Trophoblast cell (in vitro differentiated cells and primary cell): ENCODE data around the gene CGN.

Experiments used
- DNase-seq, 2 donors: peaks; one replicate each; pipeline ENCODE4 v3.0.0-alpha.2; 2016
- H2AFZ ChIP-seq: 2 replicates; pipeline ENCODE4 v1.6.1; 2013; ENCODE audit warnings: low read length, moderate library complexity, mild to moderate bottlenecking; ENCODE audit not compliant: insufficient read depth, poor library complexity
- H2AK5ac ChIP-seq: 2 replicates; pipeline ENCODE4 v1.6.1; 2013; ENCODE audit warnings: mild to moderate bottlenecking, low read length
- H2BK120ac ChIP-seq: 2 replicates; pipeline ENCODE4 v1.6.1; 2013; ENCODE audit warnings: low read length, mild to moderate bottlenecking, moderate library complexity; ENCODE audit not compliant: insufficient read depth, poor library complexity
- H2BK12ac ChIP-seq: 2 replicates; pipeline ENCODE4 v1.6.1; 2013; ENCODE audit warnings: mild to moderate bottlenecking, low read length, moderate library complexity
- H2BK5ac ChIP-seq: 2 replicates; pipeline ENCODE4 v1.6.1; 2013; ENCODE audit warnings: low read length, low read depth, moderate library complexity, mild to moderate bottlenecking; ENCODE audit not compliant: poor library complexity
- H3K14ac ChIP-seq: 2 replicates; pipeline ENCODE4 v1.6.1; 2013; ENCODE audit warnings: mild to moderate bottlenecking, low read length
- H3K18ac ChIP-seq: 2 replicates; pipeline ENCODE4 v1.6.1; 2013; ENCODE audit warnings: mild to moderate bottlenecking, low read length
- H3K23ac ChIP-seq: 2 replicates; pipeline ENCODE4 v1.6.1; 2013; ENCODE audit warnings: low read length
- H3K27ac ChIP-seq: 2 replicates; pipeline ENCODE4 v1.5.1; 2013; ENCODE audit warnings: low read depth, mild to moderate bottlenecking, inconsistent platforms, low read length, moderate library complexity
- H3K27me3 ChIP-seq: 2 replicates; pipeline ENCODE4 v1.6.1; 2013; ENCODE audit warnings: inconsistent platforms, mild to moderate bottlenecking, low read length, moderate library complexity; ENCODE audit not compliant: insufficient read depth
- H3K36me3 ChIP-seq, 2 experiments: 1 replicate in 1 of 2; 2 replicates in 1 of 2; pipeline ENCODE4 v1.6.1; 2013; ENCODE audit warnings: low read length in 2 of 2, mild to moderate bottlenecking in 2 of 2, moderate library complexity in 1 of 2; ENCODE audit not compliant: insufficient read depth in 2 of 2, control insufficient read depth in 1 of 2
- H3K4ac ChIP-seq: 2 replicates; pipeline ENCODE4 v1.6.1; 2013; ENCODE audit warnings: low read depth, mild to moderate bottlenecking, low read length, moderate library complexity
- H3K4me1 ChIP-seq, 2 experiments: 1 replicate in 1 of 2; 2 replicates in 1 of 2; pipeline ENCODE4 v1.6.1; 2013; ENCODE audit warnings: low read length in 2 of 2, mild to moderate bottlenecking in 2 of 2, moderate library complexity in 1 of 2; ENCODE audit not compliant: insufficient read depth in 2 of 2, control insufficient read depth in 1 of 2
- H3K4me2 ChIP-seq: 2 replicates; pipeline ENCODE4 v1.6.1; 2013; ENCODE audit warnings: inconsistent platforms, mild to moderate bottlenecking, low read length, moderate library complexity
- H3K4me3 ChIP-seq: 2 replicates; pipeline ENCODE4 v1.5.1; 2013; ENCODE audit warnings: mild to moderate bottlenecking, low read depth, low read length, inconsistent platforms
- H3K79me1 ChIP-seq: one replicate; pipeline ENCODE4 v1.6.1; 2013; ENCODE audit warnings: low read length
- H3K79me2 ChIP-seq: 2 replicates; pipeline ENCODE4 v1.6.1; 2013; ENCODE audit warnings: low read length, mild to moderate bottlenecking; ENCODE audit not compliant: control insufficient read depth, insufficient read depth, poor library complexity
- H3K9ac ChIP-seq: 2 replicates; pipeline ENCODE4 v1.6.1; 2013; ENCODE audit warnings: mild to moderate bottlenecking, low read length
- H3K9me3 ChIP-seq: 2 replicates; pipeline ENCODE4 v1.6.1; 2013; ENCODE audit warnings: low read depth, mild to moderate bottlenecking, control low read depth, inconsistent platforms, low read length; ENCODE audit not compliant: insufficient read depth
- H4K12ac ChIP-seq: 2 replicates; pipeline ENCODE4 v1.6.1; 2013; ENCODE audit warnings: low read depth, mild to moderate bottlenecking, low read length, moderate library complexity
- H4K8ac ChIP-seq: 2 replicates; pipeline ENCODE4 v1.6.1; 2013; ENCODE audit warnings: low read depth, mild to moderate bottlenecking, low read length, moderate library complexity
- H4K91ac ChIP-seq: one replicate; pipeline ENCODE4 v1.6.1; 2013; ENCODE audit warnings: low read depth, mild to moderate bottlenecking, low read length, moderate library complexity
- WGBS: extraction: QIAGEN DNeasy Blood & Tissue Kit; methylation state at CpG from one replicate; pipeline ENCODE4 v1.1.7; 2013; ENCODE audit warnings: missing lambda C conversion rate; ENCODE audit not compliant: insufficient read length, insufficient coverage; ENCODE audit errors: extremely low coverage; 5-methylcytosine and 5-hydroxymethylcytosine counted together

The CGN gene

DNA sequence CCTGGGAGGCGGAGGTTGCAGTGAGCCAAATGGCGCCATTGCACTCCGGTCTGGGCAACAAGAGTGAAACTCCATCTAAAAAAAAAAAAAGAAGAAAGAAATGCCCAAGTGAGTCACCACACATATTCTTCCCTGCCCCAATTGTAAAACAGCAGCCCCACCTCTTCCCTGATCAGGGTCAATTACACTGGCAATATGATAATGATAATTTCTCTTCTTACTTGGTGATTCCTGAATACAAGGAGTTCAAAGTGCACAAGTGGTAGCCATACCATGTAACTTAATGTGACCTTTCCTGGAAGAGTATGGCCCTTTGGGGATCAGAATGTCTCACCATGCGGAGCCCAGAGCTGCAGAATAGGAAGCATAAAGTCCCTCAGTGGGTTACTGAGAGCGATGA, 11.8 kb upstream of the CGN start:
- Histone ChIP-seq H4K8ac (no peak overlapping the region), H3K23ac (no peak overlapping the region), H2AFZ (no peak overlapping the region), H3K27me3 (no peaks in the 10 kb centered on the region), H3K9me3 (no peaks in the 10 kb centered on the region), H4K91ac (no peak overlapping the region), H3K36me3 (no peaks in the 10 kb centered on the region), H2BK120ac (no peak overlapping the region), H3K4me3 (no peak overlapping the region), H3K9ac (no peak overlapping the region), H3K79me1 (peaks cover 10% of the 10 kb centered on the region), H3K18ac (no peak overlapping the region), H3K4ac (no peak overlapping the region), H3K4me2 (no peak overlapping the region), H2BK12ac (no peak overlapping the region), H3K14ac (no peak overlapping the region), H2BK5ac (no peak overlapping the region), H3K4me1 (peaks cover 15 to 16% of the 10 kb centered on the region in 2 experiments), H3K79me2 (no peaks in the 10 kb centered on the region), H3K27ac (no peak overlapping the region), H2AK5ac (no peak overlapping the region), H4K12ac (no peak overlapping the region)
- no CpG with 5 or more reads among the region's 5 CpGs for WGBS
- no peak for DNase-seq

DNA sequence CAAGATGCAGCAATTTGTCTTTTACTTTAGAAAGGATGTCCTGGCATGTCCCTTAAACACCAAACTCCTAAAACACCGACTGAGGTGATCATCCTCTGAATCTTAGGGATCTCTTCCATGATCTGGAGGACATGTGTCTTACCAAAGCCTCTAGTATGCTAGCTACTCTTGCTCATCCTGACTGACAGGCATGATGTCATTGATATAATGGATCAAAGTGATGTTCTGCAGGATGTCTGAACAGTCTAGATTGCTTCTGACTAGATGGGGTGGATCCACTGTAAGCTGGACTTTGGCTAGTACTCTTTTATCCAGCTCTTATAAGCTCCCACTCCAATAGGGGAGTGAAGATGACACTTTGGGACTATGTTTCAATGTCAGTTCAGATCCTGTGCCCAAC, 11.3 kb upstream of the CGN start:
- peaks cover 10% of the 10 kb centered on the region for H3K79me1 ChIP-seq
- H3K23ac ChIP-seq, result no peak overlapping the region
- H3K36me3 ChIP-seq, result no peaks in the 10 kb centered on the region
- WGBS, result no CpG with 5 or more reads among the region's 1 CpG
- no peak overlapping the region for H4K91ac ChIP-seq
- no peak overlapping the region for H4K8ac ChIP-seq
- no peak overlapping the region for H3K18ac ChIP-seq
- no peak overlapping the region for H4K12ac ChIP-seq
- H3K4ac ChIP-seq, result no peak overlapping the region
- no peak overlapping the region for H3K4me2 ChIP-seq
- no peak overlapping the region for H2BK12ac ChIP-seq
- H2BK120ac ChIP-seq, result no peak overlapping the region
- peaks cover 13 to 16% of the 10 kb centered on the region in 2 experiments for H3K4me1 ChIP-seq
- H3K9ac ChIP-seq, result no peak overlapping the region
- H3K79me2 ChIP-seq, result no peaks in the 10 kb centered on the region
- no peak overlapping the region for H2AFZ ChIP-seq
- no peak overlapping the region for H3K27ac ChIP-seq
- H2BK5ac ChIP-seq, result no peak overlapping the region
- no peak overlapping the region for H3K4me3 ChIP-seq
- no peaks in the 10 kb centered on the region for H3K27me3 ChIP-seq
- no peak overlapping the region for H2AK5ac ChIP-seq
- no peak overlapping the region for H3K14ac ChIP-seq
- no peak for DNase-seq
- no peaks in the 10 kb centered on the region for H3K9me3 ChIP-seq

DNA sequence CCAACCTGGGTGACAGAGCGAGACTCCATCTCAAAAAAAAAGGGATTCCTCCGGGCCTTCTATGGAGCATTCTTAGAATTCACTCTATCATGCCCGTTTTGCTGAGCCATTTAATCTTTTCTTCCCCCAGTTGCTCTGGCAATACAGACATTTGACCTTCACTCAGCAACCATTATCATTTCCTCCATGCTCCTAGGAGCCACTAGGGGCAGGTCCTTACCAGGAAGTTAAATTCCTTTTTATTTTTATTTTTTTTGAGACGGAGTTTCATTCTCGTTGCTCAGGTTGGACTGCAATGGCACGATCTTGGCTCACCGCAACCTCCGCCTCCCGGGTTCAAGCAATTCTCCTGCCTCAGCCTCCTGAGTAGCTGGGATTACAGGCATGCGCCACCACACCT, 9.7 kb upstream of the CGN start:
- Histone ChIP-seq H3K9me3 (no peaks in the 10 kb centered on the region), H3K18ac (no peak overlapping the region), H3K79me2 (no peaks in the 10 kb centered on the region), H2BK5ac (no peak overlapping the region), H3K9ac (no peak overlapping the region), H3K79me1 (peaks cover 10% of the 10 kb centered on the region), H3K4me3 (no peak overlapping the region), H3K27ac (no peak overlapping the region), H3K4me1 (peaks cover 13 to 16% of the 10 kb centered on the region in 2 experiments), H3K27me3 (no peaks in the 10 kb centered on the region), H3K36me3 (no peaks in the 10 kb centered on the region), H3K4ac (no peak overlapping the region), H3K14ac (no peak overlapping the region), H4K12ac (no peak overlapping the region), H4K8ac (no peak overlapping the region), H2BK120ac (no peak overlapping the region), H3K23ac (no peak overlapping the region), H2AK5ac (no peak overlapping the region), H2BK12ac (no peak overlapping the region), H3K4me2 (no peak overlapping the region), H4K91ac (no peak overlapping the region), H2AFZ (no peak overlapping the region)
- peak in 1 of 2 donors; percentile 54 for DNase-seq
- WGBS, result no CpG with 5 or more reads among the region's 10 CpGs

DNA sequence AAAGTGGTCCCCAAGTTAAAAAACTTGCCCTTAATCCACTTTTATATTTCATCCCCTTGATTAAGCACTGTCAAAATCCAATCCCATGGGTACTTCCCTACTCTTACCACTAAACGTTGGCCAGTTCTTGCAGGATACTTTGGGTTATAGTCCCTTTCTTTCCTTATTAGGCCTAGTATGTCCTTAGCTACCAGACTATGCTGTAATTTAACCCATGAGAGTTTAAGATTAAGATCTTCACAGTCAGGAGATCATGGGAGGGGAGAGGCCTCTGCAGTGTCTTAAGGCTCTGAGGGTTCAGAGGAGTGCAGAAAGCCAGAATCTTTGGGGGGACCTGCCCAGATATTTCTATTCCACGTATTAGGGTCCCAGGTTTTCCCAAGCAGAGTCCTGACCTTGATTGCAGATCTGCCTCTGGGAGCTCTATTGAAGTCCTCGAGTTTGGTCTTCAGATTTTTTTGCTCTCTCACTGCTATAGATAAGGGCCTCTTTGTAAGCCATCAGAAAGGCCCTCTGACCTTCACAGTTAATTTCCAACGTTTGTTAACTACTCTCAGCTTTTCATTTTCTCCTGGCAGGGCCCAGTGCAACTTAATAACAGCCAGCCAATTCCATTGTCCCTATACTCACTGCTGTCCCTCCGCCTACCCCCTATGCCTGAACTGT, 9.0 kb upstream of the CGN start:
- WGBS, result no CpG with 5 or more reads among the region's 5 CpGs
- Histone ChIP-seq H3K9ac (no peak overlapping the region), H2BK120ac (peak overlapping the region; percentile 15)

More for the DNA sequence above, 9.0 kb upstream of the CGN start:
- H3K4me1 ChIP-seq, result peaks cover 13 to 16% of the 10 kb centered on the region in 2 experiments
- H4K8ac ChIP-seq, result no peak overlapping the region
- no peak overlapping the region for H3K23ac ChIP-seq
- peak overlapping the region; percentile 52 for H2BK5ac ChIP-seq
- peaks cover 10% of the 10 kb centered on the region for H3K79me1 ChIP-seq
- H3K79me2 ChIP-seq, result no peaks in the 10 kb centered on the region
- no peak overlapping the region for H2AFZ ChIP-seq
- no peaks in the 10 kb centered on the region for H3K36me3 ChIP-seq
- peak overlapping the region; percentile 4 for H3K4ac ChIP-seq
- H3K18ac ChIP-seq, result no peak overlapping the region
- H2AK5ac ChIP-seq, result peak overlapping the region; percentile 81
- H3K27me3 ChIP-seq, result no peaks in the 10 kb centered on the region
- no peaks in the 10 kb centered on the region for H3K9me3 ChIP-seq
- peak overlapping the region; percentile 58 for H3K27ac ChIP-seq
- H3K4me2 ChIP-seq, result no peak overlapping the region
- H4K12ac ChIP-seq, result no peak overlapping the region
- DNase-seq, result no peak
- peak overlapping the region; percentile 19 for H3K14ac ChIP-seq
- H2BK12ac ChIP-seq, result peak overlapping the region; percentile 42
- peak overlapping the region; percentile 60 for H4K91ac ChIP-seq
- H3K4me3 ChIP-seq, result no peak overlapping the region
